ENCODE results near the gene CGB5.
"Not testable (repeated sequence)": the region's sequence is repeated elsewhere in the genome, so short reads cannot be mapped to it uniquely, and the experiment has no call there.

DNA sequence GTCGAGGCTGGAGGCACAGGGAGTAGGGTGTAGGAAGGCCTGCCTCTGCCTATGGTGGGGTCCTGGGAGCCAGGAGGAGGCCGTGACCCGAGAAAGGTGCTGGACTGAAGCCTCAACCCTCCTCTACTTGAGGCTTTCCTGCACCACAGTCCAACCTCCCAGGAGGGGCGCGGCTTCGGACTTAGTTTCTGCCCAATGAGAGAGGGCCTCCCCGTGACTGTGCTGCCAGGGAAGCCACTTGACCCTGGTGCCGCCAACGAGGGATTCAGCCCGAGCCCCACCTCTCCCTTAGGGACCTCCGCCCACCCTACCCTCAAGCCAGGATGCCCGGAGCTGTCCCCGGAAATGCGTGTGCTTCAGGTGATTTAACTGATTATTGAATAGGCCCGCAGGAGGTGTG, 19.4 kb upstream of the CGB5 start, which contains the start of gene CGB3:
- TF ChIP-seq, protein P1, sequence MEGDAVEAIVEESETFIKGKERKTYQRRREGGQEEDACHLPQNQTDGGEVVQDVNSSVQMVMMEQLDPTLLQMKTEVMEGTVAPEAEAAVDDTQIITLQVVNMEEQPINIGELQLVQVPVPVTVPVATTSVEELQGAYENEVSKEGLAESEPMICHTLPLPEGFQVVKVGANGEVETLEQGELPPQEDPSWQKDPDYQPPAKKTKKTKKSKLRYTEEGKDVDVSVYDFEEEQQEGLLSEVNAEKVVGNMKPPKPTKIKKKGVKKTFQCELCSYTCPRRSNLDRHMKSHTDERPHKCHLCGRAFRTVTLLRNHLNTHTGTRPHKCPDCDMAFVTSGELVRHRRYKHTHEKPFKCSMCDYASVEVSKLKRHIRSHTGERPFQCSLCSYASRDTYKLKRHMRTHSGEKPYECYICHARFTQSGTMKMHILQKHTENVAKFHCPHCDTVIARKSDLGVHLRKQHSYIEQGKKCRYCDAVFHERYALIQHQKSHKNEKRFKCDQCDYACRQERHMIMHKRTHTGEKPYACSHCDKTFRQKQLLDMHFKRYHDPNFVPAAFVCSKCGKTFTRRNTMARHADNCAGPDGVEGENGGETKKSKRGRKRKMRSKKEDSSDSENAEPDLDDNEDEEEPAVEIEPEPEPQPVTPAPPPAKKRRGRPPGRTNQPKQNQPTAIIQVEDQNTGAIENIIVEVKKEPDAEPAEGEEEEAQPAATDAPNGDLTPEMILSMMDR (IDR thresholded peaks at IDR 0.05), result not testable (repeated sequence)
- not testable (repeated sequence) for TF ChIP-seq POLR2A (IDR thresholded peaks at IDR 0.05)

Measured in gastroesophageal sphincter (tissue), 3 donors.